HepG2 (cell line): ENCODE data around the gene RFTN1. TPM values are rescaled to one million over a fixed set of nuclear protein-coding genes. Genes with fewer than 3 reads are reported as not detected.

Source experiments
- ARNT ChIP-seq: fragments of 450-650 bp; IDR thresholded peaks from 2 replicates; pipeline ENCODE4 v1.6.1; 2017
- DR1 ChIP-seq: sonication (generic); formaldehyde crosslinking; IDR thresholded peaks from 2 replicates; pipeline ENCODE4 v1.8.0; 2021; ENCODE audit warnings: mild to moderate bottlenecking, missing genetic modification reagents, inconsistent platforms
- ELK4 ChIP-seq: sonication (generic); formaldehyde crosslinking; IDR thresholded peaks from 2 replicates; pipeline ENCODE4 v1.9.0; 2021; ENCODE audit warnings: missing genetic modification reagents, borderline replicate concordance
- HNF4G ChIP-seq, 2 experiments: sonication (generic) in 1 of 2; formaldehyde crosslinking in 1 of 2; IDR thresholded peaks; 2 replicates each; pipeline versions ENCODE4 v1.4.0 to v1.6.1; 2011 to 2020; ENCODE audit warnings: borderline replicate concordance in 2 of 2, low read depth in 2 of 2, mild to moderate bottlenecking in 2 of 2, low read length in 1 of 2, missing genetic modification reagents in 1 of 2, moderate library complexity in 1 of 2
- KDM6A ChIP-seq: IDR thresholded peaks from 2 replicates; pipeline ENCODE4 v1.6.1; 2016; ENCODE audit warnings: low read depth
- KMT2B ChIP-seq: IDR thresholded peaks from 2 replicates; pipeline ENCODE4 v1.6.1; 2016; ENCODE audit warnings: missing genetic modification reagents, missing compliant biosample characterization
- MAX ChIP-seq: IDR thresholded peaks from 2 replicates; pipeline ENCODE4 v1.6.1; 2012; ENCODE audit warnings: inconsistent platforms
- NFE2L2 ChIP-seq: fragments of 150-350 bp; IDR thresholded peaks from 2 replicates; pipeline ENCODE4 v1.6.1; 2014; ENCODE audit warnings: low read length
- PREB ChIP-seq: sonication (generic); formaldehyde crosslinking; IDR thresholded peaks from 2 replicates; pipeline ENCODE4 v1.4.0; 2020; ENCODE audit warnings: missing genetic modification reagents
- SCMH1 ChIP-seq: sonication (generic); formaldehyde crosslinking; IDR thresholded peaks from 2 replicates; pipeline ENCODE4 v1.9.0; 2021; ENCODE audit warnings: missing genetic modification reagents, mild to moderate bottlenecking, borderline replicate concordance
- SMAD3 ChIP-seq: sonication (generic); formaldehyde crosslinking; IDR thresholded peaks from 2 replicates; pipeline ENCODE4 v1.4.0; 2020; ENCODE audit warnings: missing genetic modification reagents
- SNAPC4 ChIP-seq: sonication (generic); formaldehyde crosslinking; IDR thresholded peaks from 2 replicates; pipeline ENCODE4 v1.4.0; 2020; ENCODE audit warnings: mild to moderate bottlenecking, missing genetic modification reagents
- ZBTB3 ChIP-seq: sonication (generic); formaldehyde crosslinking; IDR thresholded peaks from 2 replicates; pipeline ENCODE4 v1.4.0; 2020; ENCODE audit warnings: low read depth, mild to moderate bottlenecking, moderate library complexity, missing genetic modification reagents, borderline replicate concordance
- ZBTB33 ChIP-seq: sonication (generic); formaldehyde crosslinking; IDR thresholded peaks from 2 replicates; pipeline ENCODE4 v1.4.0; 2020; ENCODE audit warnings: missing genetic modification reagents
- ZKSCAN1 ChIP-seq: fragments of 150-350 bp; IDR thresholded peaks from 2 replicates; pipeline ENCODE4 v1.6.1; 2014; ENCODE audit warnings: low read length
- ZNF253 ChIP-seq: sonication (generic); formaldehyde crosslinking; IDR thresholded peaks from 2 replicates; pipeline ENCODE4 v1.8.0; 2022; ENCODE audit warnings: mild to moderate bottlenecking, missing genetic modification reagents, borderline replicate concordance
- ZNF3 ChIP-seq: IDR thresholded peaks from 2 replicates; pipeline ENCODE4 v1.7.0; 2017; ENCODE audit warnings: inconsistent platforms
- ZNF343 ChIP-seq: sonication (generic); formaldehyde crosslinking; IDR thresholded peaks from 2 replicates; pipeline ENCODE4 v1.4.0; 2020; ENCODE audit warnings: mild to moderate bottlenecking, missing genetic modification reagents
- ZNF501 ChIP-seq: sonication (generic); formaldehyde crosslinking; IDR thresholded peaks from 2 replicates; pipeline ENCODE4 v1.5.1; 2020; ENCODE audit warnings: mild to moderate bottlenecking, moderate library complexity, missing genetic modification reagents
- ZNF737 ChIP-seq: sonication (generic); formaldehyde crosslinking; IDR thresholded peaks from 2 replicates; pipeline ENCODE4 v1.5.0; 2020; ENCODE audit warnings: missing genetic modification reagents, mild to moderate bottlenecking, borderline replicate concordance
- polyA plus RNA-seq, 8 experiments: library from polyadenylated mRNA; depleted of rRNA in 3 of 8; stranded (reverse) in 7 of 8; unstranded in 1 of 8; fragments of >200 nt; fragmentation: Illumina TruSeq in 4 of 8; extraction: Trizol in 4 of 8; gene quantifications; 2 replicates each; pipeline versions ENCODE4 v1.2.1 to v1.2.3, GENCODE V29; 2011 to 2016; ENCODE audit warnings: low read depth in 4 of 8, missing spikeins in 1 of 8, mixed read lengths in 1 of 8; ENCODE audit not compliant: insufficient read depth in 1 of 8
- total RNA-seq, 5 experiments: library from RNA; depleted of rRNA; stranded (reverse); fragments of >200 nt; fragmentation: Illumina TruSeq; extraction: Trizol; gene quantifications; 2 replicates each; pipeline ENCODE4 v1.2.3, GENCODE V29; 2016; ENCODE audit warnings: low read depth in 1 of 5

Gene RFTN1
- total and polyA plus RNA-seq, 2 of the 13 experiments (the other 11 are each of a cell fraction or from before 2014, with no cell fraction given) = not detected

GRCh38 chr3:16332904-16333426 lies 180.5 kb downstream of the RFTN1 start (continued):
- TF ChIP-seq ZNF253 (no peak), ZNF3 (CRISPR knock-in tag) (no peak), KDM6A (CRISPR knock-in tag) (peak; percentile 92), NFE2L2 (peak; percentile 1; the same call in 1 of the 2 replicates), ZNF501 (CRISPR knock-in tag) (no peak), ZNF343 (CRISPR knock-in tag) (no peak), ZBTB3 (CRISPR knock-in tag) (no peak), SMAD3 (CRISPR knock-in tag) (peak; percentile 26; the same call in 1 of the 2 replicates), ELK4 (CRISPR knock-in tag) (no peak), ZNF737 (CRISPR knock-in tag) (no peak), KMT2B (CRISPR knock-in tag) (no peak), SNAPC4 (CRISPR knock-in tag) (no peak), ZKSCAN1 (no peak), DR1 (CRISPR knock-in tag) (no peak), ZBTB33 (no peak), ARNT (no peak), PREB (no peak), SCMH1 (CRISPR knock-in tag) (no peak), MAX (peak; percentile 35; the same call in 1 of the 2 replicates), HNF4G (IDR thresholded peaks at IDR 0.05; ENCODE audit: borderline replicate concordance, low read depth, low read length) (peak; percentile 81), HNF4G (CRISPR knock-in tag; IDR thresholded peaks at IDR 0.05; ENCODE audit: borderline replicate concordance, low read depth) (no peak; the same call in 1 of the 2 replicates)
